GM12865 (cell line): ENCODE data around the gene KANK3.
A peak's percentile ranks its signal among the peaks of the same experiment; 100 is the strongest.
"Not testable (repeated sequence)": the region's sequence is repeated elsewhere in the genome, so short reads cannot be mapped to it uniquely, and the experiment has no call there.

Experiments
- DNase-seq: peaks from one replicate; pipeline ENCODE4 v3.0.0; 2010; ENCODE audit warnings: low read depth
- H3K4me3 ChIP-seq: 2 replicates; pipeline ENCODE4 v1.5.1; 2011; ENCODE audit warnings: mild to moderate bottlenecking, low read depth, low read length, control low read depth
- TF ChIP-seq, protein P1 (sequence below): IDR thresholded peaks from 2 replicates; pipeline ENCODE4 v1.5.1; 2011; ENCODE audit warnings: low read length, control low read depth, low read depth, inconsistent platforms; ENCODE audit not compliant: insufficient read depth; ENCODE audit errors: missing control alignments

Gene KANK3

DNA sequence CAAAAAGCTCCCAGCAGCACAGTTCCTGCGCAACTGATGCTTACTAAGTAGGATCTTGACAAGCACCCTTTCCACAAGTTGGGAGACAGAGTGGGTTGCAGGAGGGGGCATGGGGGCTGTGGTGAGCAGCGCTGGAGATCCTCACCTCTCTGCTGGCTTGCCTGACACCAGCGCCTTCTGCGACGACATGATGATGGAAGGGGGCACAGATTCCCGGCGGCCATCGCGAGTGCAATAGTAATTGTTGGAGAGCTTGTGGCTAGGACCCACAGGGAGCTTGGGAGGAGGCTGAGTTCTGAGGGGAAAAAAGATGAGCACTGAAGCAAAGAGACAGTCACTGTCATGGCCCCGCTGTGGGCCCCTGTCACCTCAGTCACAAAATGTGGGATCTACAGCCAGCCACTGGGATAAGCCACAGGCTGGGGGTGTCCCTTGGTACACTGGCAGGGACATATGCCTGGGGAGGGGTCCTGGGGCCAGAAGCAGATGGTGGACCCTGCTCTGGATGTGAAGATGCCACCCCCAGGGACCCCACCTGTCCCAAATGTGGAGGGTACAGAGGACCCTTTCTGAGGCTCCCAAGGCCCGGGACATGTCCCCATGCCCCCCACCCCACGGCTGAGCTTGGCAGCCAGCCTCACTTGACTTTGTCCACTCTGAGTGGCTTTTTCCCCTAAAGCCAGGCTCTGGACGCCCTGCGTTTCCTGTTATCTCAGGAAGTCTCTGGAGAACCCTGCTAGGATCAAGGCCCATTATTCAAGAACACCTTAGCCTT, 26.5 kb downstream of the KANK3 start:
- TF ChIP-seq, protein P1, sequence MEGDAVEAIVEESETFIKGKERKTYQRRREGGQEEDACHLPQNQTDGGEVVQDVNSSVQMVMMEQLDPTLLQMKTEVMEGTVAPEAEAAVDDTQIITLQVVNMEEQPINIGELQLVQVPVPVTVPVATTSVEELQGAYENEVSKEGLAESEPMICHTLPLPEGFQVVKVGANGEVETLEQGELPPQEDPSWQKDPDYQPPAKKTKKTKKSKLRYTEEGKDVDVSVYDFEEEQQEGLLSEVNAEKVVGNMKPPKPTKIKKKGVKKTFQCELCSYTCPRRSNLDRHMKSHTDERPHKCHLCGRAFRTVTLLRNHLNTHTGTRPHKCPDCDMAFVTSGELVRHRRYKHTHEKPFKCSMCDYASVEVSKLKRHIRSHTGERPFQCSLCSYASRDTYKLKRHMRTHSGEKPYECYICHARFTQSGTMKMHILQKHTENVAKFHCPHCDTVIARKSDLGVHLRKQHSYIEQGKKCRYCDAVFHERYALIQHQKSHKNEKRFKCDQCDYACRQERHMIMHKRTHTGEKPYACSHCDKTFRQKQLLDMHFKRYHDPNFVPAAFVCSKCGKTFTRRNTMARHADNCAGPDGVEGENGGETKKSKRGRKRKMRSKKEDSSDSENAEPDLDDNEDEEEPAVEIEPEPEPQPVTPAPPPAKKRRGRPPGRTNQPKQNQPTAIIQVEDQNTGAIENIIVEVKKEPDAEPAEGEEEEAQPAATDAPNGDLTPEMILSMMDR, result no peak
- H3K4me3 ChIP-seq, result no peak overlapping the region
- DNase-seq, result no peak

DNA sequence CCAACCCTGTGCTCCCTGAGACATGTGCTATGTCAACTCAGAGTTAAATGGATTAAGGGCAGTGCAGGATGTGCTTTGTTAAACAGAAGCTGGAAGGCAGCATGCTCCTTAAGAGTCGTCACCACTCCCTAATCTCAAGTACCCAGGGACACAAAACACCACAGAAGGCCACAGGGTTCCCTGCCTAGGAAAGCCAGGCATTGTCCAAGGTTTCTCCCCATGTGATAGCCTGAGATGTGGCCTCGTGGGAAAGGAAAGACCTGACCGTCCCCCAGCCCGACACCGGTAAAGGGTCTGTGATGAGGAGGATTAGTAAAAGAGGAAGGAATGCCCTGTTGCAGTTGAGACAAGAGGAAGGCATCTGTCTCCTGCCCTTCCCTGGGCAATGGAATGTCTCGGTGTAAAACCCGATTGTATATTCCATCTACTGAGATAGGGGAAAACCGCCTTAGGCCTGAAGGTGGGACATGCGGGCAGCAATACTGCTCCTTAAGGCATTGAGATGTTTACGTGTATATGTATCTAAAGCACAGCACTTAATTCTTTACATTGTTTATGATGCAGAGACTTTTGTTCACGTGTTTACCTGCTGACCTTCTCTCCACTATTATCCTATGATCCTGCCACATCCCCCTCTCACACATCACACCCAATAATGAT, 28.0 kb downstream of the KANK3 start:
- H3K4me3 ChIP-seq, DNase-seq: not testable (repeated sequence)

DNA sequence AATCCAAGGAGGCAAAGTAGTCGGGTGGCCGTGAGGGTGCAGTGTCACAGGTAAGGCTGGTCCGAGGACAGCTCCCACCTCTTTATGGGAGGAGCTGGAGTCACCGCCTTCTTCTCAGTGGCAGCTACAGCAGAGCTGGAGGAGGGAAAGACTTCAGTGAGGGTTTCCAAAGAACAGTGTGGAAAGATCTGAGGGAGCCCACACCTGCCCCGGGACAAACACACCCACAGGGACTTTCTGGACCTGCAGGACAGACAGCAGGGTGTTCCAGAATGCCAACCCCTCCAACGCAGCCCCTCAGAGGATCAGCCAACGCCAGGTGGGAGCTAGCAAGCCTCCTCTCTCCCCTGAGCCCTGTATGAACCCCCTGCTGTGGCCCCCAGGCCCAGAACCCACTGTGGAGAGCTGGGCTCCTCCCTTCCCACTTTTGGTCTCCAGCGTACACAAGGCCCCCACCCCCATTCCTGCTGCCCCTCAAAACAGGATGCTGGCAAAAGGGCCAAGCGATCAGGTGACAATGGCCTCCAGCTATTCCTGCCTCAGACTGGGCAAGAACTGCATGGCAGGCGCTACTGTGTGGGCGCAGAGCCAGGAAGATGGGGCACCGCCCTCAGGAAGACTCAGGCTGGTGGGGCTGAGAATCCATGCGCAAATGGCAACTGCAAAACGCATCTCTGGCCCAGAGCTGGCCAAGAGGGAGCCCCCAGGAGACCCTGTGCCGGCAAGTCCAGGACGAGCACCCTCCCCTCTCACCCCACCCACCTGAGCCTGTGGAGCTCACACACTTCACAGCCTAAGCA, 31.4 kb downstream of the KANK3 start:
- TF ChIP-seq, protein P1, result no peak
- no peak overlapping the region for H3K4me3 ChIP-seq
- DNase-seq, result no peak

DNA sequence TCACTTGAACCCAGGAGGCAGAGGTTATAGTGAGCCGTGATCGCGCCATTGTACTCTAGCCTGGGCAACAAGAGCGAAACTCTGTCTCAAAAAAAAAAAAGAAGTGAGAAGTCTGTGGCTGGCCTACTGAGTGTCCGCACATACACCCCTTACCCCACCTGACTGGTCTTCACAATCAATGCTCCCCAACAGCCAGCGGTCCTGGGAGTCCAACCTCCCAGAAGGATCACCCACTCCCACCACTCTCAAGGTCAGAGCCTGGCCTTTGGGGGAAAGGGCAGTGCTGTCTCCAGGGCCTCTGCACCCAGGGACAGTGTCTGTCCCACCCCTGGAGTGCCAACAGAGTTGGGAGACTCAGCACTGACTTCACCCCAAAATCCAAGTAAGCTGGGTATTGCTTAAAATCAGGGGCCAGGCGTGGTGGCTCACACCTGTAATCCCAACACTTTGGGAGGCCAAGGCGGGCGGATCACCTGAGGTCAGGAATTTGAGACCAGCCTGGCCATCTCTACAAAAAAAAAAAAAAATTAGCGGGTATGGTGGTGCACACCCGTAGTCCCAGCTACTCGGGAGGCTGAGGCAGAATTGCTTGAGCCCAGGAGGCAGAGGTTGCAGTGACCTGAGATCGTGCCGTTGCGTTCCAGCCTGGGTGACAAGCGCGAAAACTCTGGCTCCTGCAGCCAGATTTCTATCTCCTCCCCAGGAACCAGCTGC, 32.6 kb downstream of the KANK3 start:
- no peak for DNase-seq
- no peak overlapping the region for H3K4me3 ChIP-seq
- TF ChIP-seq, protein P1, result no peak

DNA sequence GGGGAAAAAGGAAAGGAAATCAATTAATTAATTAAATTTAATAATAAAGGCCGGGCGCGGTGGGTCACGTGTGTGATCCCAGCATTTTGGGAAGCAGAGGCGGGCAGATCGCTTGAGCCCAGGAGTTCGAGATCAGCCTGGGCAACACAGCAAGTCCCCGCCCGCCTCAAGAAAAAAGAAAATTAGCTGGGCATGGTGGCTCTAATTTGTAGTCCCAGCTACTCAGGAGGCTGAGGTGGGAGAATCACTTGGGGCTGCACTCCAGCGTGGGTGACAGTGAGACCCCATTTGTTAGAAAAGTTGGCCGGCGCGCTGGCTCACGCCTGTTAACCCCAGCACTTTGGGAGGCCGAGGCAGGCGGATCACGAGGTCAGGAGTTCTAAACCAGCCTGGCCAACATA, 34.2 kb downstream of the KANK3 start:
- peak overlapping the region; percentile 66 for H3K4me3 ChIP-seq

DNA sequence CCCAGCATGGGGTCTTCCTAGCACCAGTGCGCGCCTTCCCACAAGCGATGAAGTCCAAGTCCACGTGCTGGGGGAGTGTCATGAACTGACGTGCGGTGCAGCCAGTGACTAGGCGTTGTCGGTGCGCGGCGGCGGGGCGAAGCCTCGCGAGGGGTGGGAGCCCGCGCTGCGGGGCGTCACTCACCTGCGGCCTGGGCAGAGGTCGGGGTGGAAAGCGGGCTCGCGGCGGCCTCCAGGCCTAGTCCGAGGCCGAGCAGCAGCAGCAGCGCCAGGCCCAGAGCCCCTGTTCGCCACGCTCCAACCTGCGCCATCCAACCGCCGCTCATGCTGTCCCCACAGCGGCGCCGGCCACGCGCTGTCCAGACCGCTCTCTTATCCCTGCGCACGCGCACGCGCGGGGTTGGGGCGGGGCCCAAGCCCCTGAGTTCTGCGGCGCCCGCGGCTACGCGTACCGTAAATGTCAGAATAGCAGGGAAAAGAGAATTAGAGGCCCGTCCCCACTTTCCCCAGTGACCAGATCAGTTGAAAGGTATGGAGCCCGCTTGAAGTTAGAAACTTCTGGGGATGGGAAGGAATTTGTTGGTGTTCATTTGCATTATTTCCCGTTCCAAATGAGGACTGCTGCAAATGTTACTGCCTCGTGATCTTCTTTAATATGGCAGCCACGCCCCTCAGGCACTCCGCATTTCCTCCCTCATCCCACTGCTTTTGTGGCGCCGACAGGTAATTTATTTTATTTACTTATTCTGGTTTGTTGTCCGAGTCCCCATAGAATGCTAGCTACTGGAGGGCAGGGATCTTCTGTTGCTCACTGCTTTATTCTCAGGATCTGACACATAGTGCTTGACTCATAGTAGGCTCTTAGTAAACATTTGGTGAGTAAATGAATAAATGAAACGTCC, 34.8 kb downstream of the KANK3 start, which contains the start of gene CD320:
CD320 (minus strand) TSS at position 394 of the 902 bp plus-strand sequence; CDS start at position 326, 68 bp downstream.
- TF ChIP-seq, protein P1, result no peak
- peak; percentile 94 for DNase-seq
- H3K4me3 ChIP-seq, result peak within 1 kb of the TSS; percentile 66

More for the DNA sequence above, 34.2 kb downstream of the KANK3 start:
- TF ChIP-seq, protein P1, result no peak
- DNase-seq, result no peak
